GM23338 (cell line): Measurements from ENCODE around the gene ZFP90.

Source experiments
- TF ChIP-seq, protein P1 (sequence below), 2 experiments: fragments of 200-600 bp in 1 of 2; sonication (generic) in 1 of 2; conservative IDR thresholded peaks; 2 replicates each; pipeline versions ENCODE4 v1.5.1 to v1.6.1; 2016 to 2017; ENCODE audit warnings: antibody characterized with exemption in 2 of 2, low read depth in 2 of 2, mild to moderate bottlenecking in 2 of 2, moderate library complexity in 1 of 2
- TF ChIP-seq, protein P2 (sequence below): IDR thresholded peaks from one replicate; pipeline ENCODE4 v1.6.1; 2018; ENCODE audit warnings: antibody characterized with exemption; ENCODE audit not compliant: unreplicated experiment

DNA sequence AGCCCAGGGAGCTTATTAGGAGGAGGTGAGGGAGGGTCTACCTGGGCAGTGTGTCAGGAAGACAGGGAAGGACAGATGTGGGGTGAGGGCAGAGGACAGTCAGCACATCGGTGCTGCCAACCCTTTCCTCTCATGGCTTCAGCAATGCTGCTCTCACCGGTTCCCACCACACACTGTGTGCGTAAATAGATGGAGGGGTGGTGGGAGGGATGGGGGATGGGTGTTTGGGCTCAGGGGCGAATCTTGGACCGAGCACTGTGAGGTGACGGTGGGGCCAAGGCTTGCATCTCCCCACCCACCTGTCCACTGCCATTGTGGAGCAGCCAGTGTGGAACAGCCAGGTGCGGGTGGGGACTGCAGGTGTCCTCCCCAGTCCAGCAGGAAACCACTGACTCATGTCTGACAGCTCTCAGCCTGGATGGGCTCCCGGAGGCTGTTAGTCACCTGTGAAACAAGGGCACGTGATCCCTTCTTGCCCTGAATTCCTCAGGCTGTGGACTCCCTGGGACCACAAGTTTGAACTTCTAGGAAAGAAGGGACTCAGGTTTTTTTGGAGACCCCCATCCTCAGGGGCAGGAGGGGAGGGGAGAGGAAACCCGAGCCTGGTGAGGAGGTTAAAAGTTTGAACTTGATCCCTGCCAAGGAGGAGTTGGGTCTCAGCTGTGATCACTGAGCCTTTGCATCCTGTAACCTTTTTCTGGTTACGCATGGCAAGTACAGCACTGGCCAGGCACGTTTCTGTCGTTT, 48.1 kb upstream of the ZFP90 start:
- TF ChIP-seq, protein P1, sequence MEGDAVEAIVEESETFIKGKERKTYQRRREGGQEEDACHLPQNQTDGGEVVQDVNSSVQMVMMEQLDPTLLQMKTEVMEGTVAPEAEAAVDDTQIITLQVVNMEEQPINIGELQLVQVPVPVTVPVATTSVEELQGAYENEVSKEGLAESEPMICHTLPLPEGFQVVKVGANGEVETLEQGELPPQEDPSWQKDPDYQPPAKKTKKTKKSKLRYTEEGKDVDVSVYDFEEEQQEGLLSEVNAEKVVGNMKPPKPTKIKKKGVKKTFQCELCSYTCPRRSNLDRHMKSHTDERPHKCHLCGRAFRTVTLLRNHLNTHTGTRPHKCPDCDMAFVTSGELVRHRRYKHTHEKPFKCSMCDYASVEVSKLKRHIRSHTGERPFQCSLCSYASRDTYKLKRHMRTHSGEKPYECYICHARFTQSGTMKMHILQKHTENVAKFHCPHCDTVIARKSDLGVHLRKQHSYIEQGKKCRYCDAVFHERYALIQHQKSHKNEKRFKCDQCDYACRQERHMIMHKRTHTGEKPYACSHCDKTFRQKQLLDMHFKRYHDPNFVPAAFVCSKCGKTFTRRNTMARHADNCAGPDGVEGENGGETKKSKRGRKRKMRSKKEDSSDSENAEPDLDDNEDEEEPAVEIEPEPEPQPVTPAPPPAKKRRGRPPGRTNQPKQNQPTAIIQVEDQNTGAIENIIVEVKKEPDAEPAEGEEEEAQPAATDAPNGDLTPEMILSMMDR (conservative IDR thresholded peaks at IDR 0.05; ENCODE audit: low read depth in 2 of 2): no peak
- TF ChIP-seq, protein P2, sequence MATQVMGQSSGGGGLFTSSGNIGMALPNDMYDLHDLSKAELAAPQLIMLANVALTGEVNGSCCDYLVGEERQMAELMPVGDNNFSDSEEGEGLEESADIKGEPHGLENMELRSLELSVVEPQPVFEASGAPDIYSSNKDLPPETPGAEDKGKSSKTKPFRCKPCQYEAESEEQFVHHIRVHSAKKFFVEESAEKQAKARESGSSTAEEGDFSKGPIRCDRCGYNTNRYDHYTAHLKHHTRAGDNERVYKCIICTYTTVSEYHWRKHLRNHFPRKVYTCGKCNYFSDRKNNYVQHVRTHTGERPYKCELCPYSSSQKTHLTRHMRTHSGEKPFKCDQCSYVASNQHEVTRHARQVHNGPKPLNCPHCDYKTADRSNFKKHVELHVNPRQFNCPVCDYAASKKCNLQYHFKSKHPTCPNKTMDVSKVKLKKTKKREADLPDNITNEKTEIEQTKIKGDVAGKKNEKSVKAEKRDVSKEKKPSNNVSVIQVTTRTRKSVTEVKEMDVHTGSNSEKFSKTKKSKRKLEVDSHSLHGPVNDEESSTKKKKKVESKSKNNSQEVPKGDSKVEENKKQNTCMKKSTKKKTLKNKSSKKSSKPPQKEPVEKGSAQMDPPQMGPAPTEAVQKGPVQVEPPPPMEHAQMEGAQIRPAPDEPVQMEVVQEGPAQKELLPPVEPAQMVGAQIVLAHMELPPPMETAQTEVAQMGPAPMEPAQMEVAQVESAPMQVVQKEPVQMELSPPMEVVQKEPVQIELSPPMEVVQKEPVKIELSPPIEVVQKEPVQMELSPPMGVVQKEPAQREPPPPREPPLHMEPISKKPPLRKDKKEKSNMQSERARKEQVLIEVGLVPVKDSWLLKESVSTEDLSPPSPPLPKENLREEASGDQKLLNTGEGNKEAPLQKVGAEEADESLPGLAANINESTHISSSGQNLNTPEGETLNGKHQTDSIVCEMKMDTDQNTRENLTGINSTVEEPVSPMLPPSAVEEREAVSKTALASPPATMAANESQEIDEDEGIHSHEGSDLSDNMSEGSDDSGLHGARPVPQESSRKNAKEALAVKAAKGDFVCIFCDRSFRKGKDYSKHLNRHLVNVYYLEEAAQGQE: no peak
